CD4-positive, alpha-beta T cell treated with Interleukin-10 for 1 hour (primary cell): ENCODE data around the gene CEP120.
"Not testable (repeated sequence)": the region's sequence is repeated elsewhere in the genome, so short reads cannot be mapped to it uniquely, and the experiment has no call there.

Experiments used
- DNase-seq: peaks from one replicate; pipeline ENCODE4 v3.0.0-alpha.2; 2020

Gene CEP120

GRCh38 chr5:123438244-123438643, 15.0 kb upstream of the CEP120 start:
- DNase-seq: no peak

GRCh38 chr5:123436201-123436600, 13.0 kb upstream of the CEP120 start:
- DNase-seq: no peak

DNA sequence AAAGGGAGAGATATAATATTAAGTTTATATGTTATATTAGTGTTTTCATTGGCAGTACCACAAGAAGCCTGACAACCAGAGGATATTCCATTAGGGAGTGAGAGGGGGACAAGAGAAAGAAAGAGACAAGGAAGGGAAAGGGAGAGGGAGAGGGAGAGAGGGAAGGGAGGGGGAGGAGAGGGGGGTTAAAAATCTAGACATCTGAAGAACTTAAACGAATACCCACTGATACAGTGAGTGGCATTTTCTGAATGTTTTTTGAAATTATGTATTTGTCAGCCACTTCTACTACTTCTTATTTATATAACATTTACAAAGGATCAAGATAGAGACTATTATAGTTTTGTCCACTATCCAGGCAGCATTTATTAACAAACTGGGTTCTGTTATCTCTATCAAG, 11.6 kb upstream of the CEP120 start:
- DNase-seq: no peak

DNA sequence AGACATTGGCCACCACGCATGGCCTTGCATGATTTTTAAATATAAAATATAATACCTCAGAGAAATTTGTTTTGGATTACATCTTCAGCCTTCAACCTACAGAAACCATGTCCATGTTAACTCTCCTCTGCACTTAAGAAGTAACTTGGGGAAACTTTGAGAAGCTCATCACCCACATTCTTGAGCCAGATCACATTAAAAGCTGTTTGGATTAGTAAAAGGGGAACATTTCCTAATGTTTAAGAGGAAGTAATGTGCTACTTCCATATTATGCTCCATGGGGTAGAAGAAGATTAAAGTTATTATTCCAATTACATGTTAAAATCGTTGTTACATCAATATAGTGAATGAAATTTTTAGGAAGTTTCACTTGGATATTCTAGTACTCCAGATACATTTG, 10.4 kb upstream of the CEP120 start:
- DNase-seq: no peak

GRCh38 chr5:123430441-123430840, 7.2 kb upstream of the CEP120 start:
- DNase-seq: not testable (repeated sequence)

GRCh38 chr5:123429993-123430392, 6.8 kb upstream of the CEP120 start:
- no peak for DNase-seq

- DNase-seq: no peak
Measured at GRCh38 chr5:123429221-123429954, 6.2 kb upstream of the CEP120 start.

GRCh38 chr5:123428521-123429220, 5.5 kb upstream of the CEP120 start:
- no peak for DNase-seq

DNA sequence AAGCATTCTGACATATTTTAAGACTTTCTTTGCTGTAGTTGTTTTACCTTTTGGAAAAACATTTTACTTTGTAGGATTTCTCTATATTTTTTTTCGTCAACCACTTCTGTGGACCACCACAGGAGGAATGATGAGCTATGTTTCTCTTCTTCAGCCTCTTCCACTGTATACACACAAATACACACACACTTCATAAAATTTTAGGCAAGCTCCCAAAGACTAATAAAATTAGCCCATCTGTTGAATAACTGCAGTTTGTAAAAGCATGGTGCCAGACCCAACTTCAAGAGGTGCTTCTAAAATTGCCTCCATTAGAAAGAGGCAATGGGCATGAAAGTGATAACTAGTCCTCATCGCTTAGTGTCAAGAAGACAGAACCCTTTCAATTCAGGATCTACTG, 4.1 kb upstream of the CEP120 start:
- DNase-seq: no peak

- no peak for DNase-seq
Measured at GRCh38 chr5:123425431-123425830, 2.2 kb upstream of the CEP120 start.

GRCh38 chr5:123422433-123423277, 548 bp downstream of the CEP120 start:
- peak; percentile 38 for DNase-seq

DNA sequence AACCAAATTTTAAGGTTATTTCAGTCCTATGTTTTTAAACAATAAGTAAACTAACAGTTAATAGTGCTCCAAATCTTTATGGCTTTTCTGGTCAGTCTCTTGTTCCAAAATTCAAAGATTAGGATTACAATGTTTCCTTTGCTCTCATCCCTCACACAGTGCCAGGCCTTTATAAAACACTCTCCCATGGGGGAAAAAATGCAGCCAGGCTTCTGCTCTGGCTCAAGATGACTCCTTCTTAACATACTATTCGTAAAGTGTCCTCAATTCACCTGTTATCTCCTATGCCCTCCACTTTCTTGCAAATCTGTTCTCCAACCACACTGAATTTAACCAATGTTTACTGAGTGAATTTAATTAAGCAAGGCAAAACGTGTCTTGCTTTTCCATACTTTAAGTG, 1.4 kb downstream of the CEP120 start:
- no peak for DNase-seq

- DNase-seq: no peak
Measured at GRCh38 chr5:123414974-123415373, 8.2 kb downstream of the CEP120 start.

- DNase-seq: no peak
Measured at GRCh38 chr5:123412206-123412605, 11.0 kb downstream of the CEP120 start.

- DNase-seq: not testable (repeated sequence)
Measured at GRCh38 chr5:123401999-123402398, 21.2 kb downstream of the CEP120 start.

DNA sequence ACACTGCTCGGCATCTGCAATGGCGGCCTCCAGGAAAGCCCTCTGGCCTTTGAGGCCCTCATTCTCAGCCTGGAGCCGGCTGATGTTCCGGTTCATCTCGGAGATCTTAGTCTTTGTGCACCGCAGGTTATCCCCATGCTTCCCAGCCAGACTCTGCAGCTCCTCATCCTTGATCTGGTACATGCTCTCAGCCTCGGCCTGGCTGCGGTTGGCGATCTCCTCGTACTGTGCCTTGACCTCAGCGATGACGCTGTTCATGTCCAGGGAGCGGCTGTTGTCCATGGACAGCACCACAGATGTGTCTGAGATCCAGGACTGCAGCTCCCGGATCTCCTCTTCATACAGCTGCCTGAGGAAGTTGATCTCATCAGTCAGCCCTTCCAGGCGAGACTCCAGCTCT, 21.9 kb downstream of the CEP120 start:
- no peak for DNase-seq

DNA sequence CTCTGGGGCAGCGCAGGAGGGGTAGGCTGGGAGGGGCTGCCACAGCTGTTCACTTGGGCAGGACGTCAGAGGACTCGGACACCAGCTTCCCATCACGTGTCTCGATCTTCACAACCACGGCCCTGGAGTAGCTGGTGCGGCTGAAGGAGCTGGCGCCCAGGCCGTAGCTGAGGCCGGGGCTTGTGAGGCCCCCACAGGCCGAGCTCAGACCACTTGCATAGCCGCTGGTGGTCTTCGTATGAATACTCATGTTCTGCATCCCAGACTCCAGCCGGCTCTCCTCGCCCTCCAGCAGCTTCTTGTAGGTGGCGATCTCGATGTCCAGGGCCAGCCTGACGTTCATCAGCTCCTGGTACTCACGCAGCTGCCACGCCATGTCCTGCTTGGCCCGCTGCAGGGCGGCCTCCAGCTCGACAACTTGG, 22.3 kb downstream of the CEP120 start:
- not testable (repeated sequence) for DNase-seq

DNA sequence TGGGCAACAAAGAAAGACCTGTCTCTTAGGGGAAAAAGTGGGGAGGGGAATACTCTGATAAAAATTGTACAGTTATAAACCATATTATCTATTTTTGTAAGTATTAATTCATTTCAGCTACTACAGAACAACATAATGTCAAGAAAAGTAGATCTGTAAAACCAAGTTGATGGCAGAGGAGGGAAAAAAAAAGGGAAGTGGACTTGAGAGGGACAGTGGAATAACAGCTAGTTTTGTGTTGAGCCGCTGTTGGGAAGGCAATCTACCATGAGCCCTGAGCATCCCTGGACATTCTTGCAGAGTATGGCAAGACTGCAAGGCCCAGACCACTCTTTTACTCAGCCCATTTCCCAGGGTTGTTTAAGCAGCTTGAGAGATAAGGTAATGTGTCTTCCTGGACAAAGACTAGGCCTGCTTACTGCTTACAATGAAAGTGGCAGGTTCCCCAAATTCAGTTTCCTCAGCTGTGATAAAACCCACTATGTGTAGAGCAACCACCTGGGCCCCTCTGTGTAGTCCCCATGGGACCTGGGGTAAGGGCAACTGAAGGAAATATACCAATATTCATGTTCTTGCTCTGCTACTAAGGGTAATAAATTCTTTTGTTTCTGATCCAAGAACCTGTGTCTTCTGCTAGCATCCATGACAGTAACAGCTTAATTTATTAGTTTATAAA, 25.0 kb downstream of the CEP120 start:
- DNase-seq: no peak

DNA sequence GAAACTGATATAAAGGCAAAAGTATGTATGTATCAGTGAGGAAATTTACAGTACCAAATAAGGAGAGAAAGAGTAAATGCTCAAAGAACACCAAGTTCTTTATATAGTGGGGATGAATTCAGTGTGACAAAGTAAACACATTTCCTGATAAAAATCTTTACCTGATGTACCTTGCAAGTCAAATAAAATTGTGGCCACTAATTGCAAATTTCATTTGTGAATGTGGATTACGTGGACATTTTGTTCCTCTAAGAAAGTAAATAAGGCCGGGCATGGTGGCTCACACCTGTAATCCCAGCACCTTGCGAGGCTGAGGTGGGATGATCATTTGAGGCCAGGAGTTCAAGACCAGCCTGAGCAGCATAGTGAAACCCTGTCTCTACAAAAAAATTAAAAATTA, 25.7 kb downstream of the CEP120 start:
- no peak for DNase-seq

DNA sequence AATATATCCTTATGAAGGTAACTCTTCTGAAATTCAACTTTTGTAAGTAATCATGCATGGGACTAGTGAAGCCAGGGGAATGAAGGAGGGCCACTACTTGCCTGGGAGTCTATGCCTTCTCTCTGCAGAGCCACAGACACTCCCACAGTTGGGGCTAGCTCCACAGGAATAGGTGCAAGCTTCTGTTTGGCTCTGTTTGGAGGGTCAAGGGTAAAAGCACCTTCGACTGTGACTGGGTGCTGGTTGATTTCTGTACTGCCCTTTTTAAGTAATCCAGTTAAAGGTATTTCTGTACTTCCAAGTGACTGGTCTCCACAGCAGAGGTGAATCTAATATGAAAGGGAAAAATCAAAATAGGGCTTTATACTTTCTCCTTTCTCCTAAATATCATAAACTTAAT, 32.2 kb downstream of the CEP120 start:
- no peak for DNase-seq

DNA sequence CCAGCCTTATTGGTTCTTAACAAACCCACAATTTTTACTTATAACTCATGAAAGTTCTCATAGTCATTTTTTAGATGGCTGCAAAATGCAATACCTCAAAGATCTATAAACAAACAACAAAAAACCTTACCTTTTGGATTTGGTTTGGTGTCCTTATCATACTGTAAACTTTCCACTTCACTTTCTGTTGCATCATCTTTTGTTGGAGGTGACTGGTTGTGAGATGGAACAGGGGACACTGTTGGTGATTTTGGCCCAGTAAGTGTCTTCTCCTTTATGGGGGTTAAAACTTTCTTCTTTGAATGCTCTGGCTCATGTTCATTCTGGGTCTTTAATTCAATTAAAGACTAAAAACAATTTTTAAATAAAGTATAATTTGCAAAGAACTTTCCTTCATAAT, 33.4 kb downstream of the CEP120 start:
- DNase-seq: no peak

GRCh38 chr5:123387313-123387712, 35.9 kb downstream of the CEP120 start:
- no peak for DNase-seq

GRCh38 chr5:123382252-123382651, 41.0 kb downstream of the CEP120 start:
- no peak for DNase-seq
